Stomach (tissue), 4 donors: ENCODE measurements around the gene TMEM37.

ENCODE experiments used
- POLR2A ChIP-seq, 4 donors: fragments of 450-650 bp; IDR thresholded peaks; one replicate each; pipeline ENCODE4 v1.6.1; 2016; ENCODE audit warnings: antibody characterized with exemption in 4 of 4, control low read depth in 2 of 4, mild to moderate bottlenecking in 1 of 4, moderate library complexity in 1 of 4
- TF ChIP-seq, protein P1 (sequence below), 7 experiments: fragments of 450-650 bp in 4 of 7; fragments of 200-600 bp in 3 of 7; sonication (generic) in 3 of 7; IDR thresholded peaks; one replicate each; pipeline ENCODE4 v1.5.1; 2016 to 2019; ENCODE audit warnings: antibody characterized with exemption in 7 of 7, control low read depth in 2 of 7, mild to moderate bottlenecking in 1 of 7

DNA sequence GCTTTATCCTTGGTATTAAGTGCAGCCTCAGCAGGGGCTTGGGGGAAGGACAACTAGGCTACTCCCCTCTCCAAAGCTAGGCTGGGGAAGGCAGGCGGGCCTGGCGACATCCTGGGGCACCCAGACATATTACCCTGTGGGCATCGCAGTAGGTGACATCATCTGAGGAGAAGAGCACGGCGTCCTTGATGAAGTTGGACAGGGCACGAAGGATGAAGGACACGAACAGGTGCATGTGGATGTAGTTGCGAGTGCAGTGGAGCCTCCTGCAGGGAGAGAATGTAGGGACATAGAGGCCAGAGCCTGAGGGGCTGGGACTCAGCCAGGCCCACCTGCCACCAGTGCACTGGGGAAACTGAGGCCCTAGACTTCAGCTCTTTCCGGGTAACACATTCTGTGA lies 32.3 kb downstream of the TMEM37 start:
- TF ChIP-seq, protein P1, sequence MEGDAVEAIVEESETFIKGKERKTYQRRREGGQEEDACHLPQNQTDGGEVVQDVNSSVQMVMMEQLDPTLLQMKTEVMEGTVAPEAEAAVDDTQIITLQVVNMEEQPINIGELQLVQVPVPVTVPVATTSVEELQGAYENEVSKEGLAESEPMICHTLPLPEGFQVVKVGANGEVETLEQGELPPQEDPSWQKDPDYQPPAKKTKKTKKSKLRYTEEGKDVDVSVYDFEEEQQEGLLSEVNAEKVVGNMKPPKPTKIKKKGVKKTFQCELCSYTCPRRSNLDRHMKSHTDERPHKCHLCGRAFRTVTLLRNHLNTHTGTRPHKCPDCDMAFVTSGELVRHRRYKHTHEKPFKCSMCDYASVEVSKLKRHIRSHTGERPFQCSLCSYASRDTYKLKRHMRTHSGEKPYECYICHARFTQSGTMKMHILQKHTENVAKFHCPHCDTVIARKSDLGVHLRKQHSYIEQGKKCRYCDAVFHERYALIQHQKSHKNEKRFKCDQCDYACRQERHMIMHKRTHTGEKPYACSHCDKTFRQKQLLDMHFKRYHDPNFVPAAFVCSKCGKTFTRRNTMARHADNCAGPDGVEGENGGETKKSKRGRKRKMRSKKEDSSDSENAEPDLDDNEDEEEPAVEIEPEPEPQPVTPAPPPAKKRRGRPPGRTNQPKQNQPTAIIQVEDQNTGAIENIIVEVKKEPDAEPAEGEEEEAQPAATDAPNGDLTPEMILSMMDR (IDR thresholded peaks at IDR 0.05) = no peak
- no peak for TF ChIP-seq POLR2A (IDR thresholded peaks at IDR 0.05)
